Peyer's patch (tissue), 4 donors: Measurements from ENCODE around the gene ERAL1.

Experiments
- POLR2A ChIP-seq, 2 donors: fragments of 450-650 bp; IDR thresholded peaks; one replicate each; pipeline ENCODE4 v1.5.1; 2017; ENCODE audit warnings: antibody characterized with exemption in 2 of 2, mild to moderate bottlenecking in 2 of 2, moderate library complexity in 2 of 2
- TF ChIP-seq, protein P1 (sequence below), 6 experiments: fragments of 450-650 bp in 4 of 6; fragments of 200-600 bp in 2 of 6; sonication (generic) in 1 of 6; IDR thresholded peaks; one replicate each; pipeline ENCODE4 v1.5.1; 2017 to 2019; ENCODE audit warnings: antibody characterized with exemption in 6 of 6, mild to moderate bottlenecking in 3 of 6, moderate library complexity in 1 of 6

DNA sequence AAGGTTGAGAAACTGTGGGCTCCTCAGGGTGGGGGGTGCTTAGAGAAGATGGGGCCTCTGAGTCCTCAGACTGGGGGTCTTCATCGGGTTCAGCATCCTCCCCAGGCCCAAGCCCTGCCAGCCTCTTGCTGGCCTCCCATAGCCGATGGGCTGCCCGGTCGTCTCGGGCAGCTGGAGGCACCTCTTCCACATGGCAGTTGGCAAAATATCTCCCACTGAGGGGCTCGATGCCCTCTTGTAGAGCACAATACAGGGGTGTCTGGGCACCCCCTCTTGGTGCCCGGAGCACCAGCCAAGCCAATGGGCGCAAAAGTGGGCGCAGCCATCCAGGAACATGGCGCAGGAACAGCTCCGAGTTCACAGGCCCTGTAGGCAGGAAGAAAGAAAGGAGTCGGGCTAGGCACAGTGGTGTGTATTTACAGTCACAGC is 43.7 kb downstream of the ERAL1 start:
- TF ChIP-seq, protein P1, sequence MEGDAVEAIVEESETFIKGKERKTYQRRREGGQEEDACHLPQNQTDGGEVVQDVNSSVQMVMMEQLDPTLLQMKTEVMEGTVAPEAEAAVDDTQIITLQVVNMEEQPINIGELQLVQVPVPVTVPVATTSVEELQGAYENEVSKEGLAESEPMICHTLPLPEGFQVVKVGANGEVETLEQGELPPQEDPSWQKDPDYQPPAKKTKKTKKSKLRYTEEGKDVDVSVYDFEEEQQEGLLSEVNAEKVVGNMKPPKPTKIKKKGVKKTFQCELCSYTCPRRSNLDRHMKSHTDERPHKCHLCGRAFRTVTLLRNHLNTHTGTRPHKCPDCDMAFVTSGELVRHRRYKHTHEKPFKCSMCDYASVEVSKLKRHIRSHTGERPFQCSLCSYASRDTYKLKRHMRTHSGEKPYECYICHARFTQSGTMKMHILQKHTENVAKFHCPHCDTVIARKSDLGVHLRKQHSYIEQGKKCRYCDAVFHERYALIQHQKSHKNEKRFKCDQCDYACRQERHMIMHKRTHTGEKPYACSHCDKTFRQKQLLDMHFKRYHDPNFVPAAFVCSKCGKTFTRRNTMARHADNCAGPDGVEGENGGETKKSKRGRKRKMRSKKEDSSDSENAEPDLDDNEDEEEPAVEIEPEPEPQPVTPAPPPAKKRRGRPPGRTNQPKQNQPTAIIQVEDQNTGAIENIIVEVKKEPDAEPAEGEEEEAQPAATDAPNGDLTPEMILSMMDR (IDR thresholded peaks at IDR 0.05), result no peak
- no peak for TF ChIP-seq POLR2A (IDR thresholded peaks at IDR 0.05)
